Spleen (tissue), 7 donors: ENCODE data around the gene SLC24A3.

Experiments used
- POLR2A ChIP-seq, 3 donors: fragments of 450-650 bp; IDR thresholded peaks; one replicate each; pipeline ENCODE4 v1.5.1; 2017; ENCODE audit warnings: antibody characterized with exemption in 3 of 3, mild to moderate bottlenecking in 1 of 3
- POLR2AphosphoS5 ChIP-seq, 3 donors: sonication (generic); formaldehyde crosslinking; IDR thresholded peaks; one replicate each; pipeline ENCODE4 v1.5.1; 2017; ENCODE audit warnings: antibody characterized with exemption in 3 of 3
- TF ChIP-seq, protein P1 (sequence below), 11 experiments: fragments of 200-600 bp in 7 of 11; fragments of 450-650 bp in 4 of 11; sonication (generic) in 4 of 11; IDR thresholded peaks in 8 of 11; conservative IDR thresholded peaks in 3 of 11; 1 replicate in 7 of 11; 2 replicates in 4 of 11; pipeline versions ENCODE4 v1.4.0 to v1.8.0; 2016 to 2021; ENCODE audit warnings: antibody characterized with exemption in 11 of 11, inconsistent platforms in 4 of 11, mild to moderate bottlenecking in 1 of 11
- donor health status: DM: no; HTN: no; CAD: no; lungs with moderate emphysema.
- donor health status: DM: no; HTN: no; CAD: no.
- donor health status: DM: no; HTN: no; CAD: no.

DNA sequence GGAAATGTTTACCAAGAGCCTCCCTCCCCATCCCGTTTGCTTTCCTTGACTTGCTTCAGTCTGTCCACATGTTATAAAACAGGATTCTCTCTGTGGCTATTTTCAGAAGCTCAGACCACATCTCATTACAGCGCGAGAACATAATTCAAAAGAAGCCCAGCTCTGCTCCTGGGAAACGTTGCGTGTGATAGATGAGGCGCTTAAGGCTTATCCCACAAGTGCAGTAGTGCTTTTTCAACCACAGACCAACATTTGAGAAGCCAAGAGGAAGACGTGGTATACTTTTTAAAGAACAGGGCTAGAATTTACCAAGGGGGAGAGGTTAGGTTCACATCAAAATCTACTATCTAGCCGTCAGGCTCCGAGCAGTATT lies 239.5 kb downstream of the SLC24A3 start:
- TF ChIP-seq POLR2A (IDR thresholded peaks at IDR 0.05): no peak
- TF ChIP-seq, protein P1, sequence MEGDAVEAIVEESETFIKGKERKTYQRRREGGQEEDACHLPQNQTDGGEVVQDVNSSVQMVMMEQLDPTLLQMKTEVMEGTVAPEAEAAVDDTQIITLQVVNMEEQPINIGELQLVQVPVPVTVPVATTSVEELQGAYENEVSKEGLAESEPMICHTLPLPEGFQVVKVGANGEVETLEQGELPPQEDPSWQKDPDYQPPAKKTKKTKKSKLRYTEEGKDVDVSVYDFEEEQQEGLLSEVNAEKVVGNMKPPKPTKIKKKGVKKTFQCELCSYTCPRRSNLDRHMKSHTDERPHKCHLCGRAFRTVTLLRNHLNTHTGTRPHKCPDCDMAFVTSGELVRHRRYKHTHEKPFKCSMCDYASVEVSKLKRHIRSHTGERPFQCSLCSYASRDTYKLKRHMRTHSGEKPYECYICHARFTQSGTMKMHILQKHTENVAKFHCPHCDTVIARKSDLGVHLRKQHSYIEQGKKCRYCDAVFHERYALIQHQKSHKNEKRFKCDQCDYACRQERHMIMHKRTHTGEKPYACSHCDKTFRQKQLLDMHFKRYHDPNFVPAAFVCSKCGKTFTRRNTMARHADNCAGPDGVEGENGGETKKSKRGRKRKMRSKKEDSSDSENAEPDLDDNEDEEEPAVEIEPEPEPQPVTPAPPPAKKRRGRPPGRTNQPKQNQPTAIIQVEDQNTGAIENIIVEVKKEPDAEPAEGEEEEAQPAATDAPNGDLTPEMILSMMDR (IDR thresholded peaks at IDR 0.05 in 8 of 11, conservative IDR thresholded peaks at IDR 0.05 in 3 of 11): no peak
- no peak for TF ChIP-seq POLR2AphosphoS5 (IDR thresholded peaks at IDR 0.05)
